IMR-90 (cell line): Measurements from ENCODE around the gene PEX16. TPM values are rescaled to one million over a fixed set of nuclear protein-coding genes. Genes with fewer than 3 reads are reported as not detected.

Source experiments
- ATAC-seq: fragments of 200-7000 bp; cut with Tn5 transposase; 2 replicates; pipeline ENCODE4 v1.9.1; 2020; ENCODE audit warnings: low read depth, mild to moderate bottlenecking, moderate library complexity
- BruUV-seq: library from RNA; stranded (reverse); fragments of 400-500 nt; replicated peaks from 2 replicates; lab custom pipeline; 2021; lab: Mats Ljungman, UMichigan
- CTCF ChIA-PET: fragments of 300-600 bp; formaldehyde crosslinking; extraction: SDS; loops from one replicate; lab custom pipeline; 2021; ENCODE audit warnings: antibody characterized with exemption; lab: Yijun Ruan, JAX
- POLR2A ChIA-PET: fragments of 300-600 bp; sonication (Branson Sonifier 250); formaldehyde crosslinking; loops from one replicate; lab custom pipeline; 2022; ENCODE audit warnings: antibody characterized with exemption; ENCODE audit not compliant: unreplicated experiment; lab: Charles Lee
- DNase-seq: peaks from one replicate; pipeline ENCODE4 v3.0.0; 2013
- H2AFZ ChIP-seq: replicated peaks from 2 replicates; pipeline ENCODE3; 2013; ENCODE audit warnings: low read length, mild to moderate bottlenecking; ENCODE audit not compliant: poor library complexity
- H2AK5ac ChIP-seq: 2 replicates; pipeline ENCODE4 v1.6.1; 2013; ENCODE audit warnings: low read depth, low read length, inconsistent platforms
- H2AK9ac ChIP-seq: replicated peaks from 2 replicates; pipeline ENCODE3; 2013; ENCODE audit warnings: mild to moderate bottlenecking, low read depth, low read length, moderate library complexity; ENCODE audit not compliant: poor library complexity
- H2BK120ac ChIP-seq: 2 replicates; pipeline ENCODE4 v1.6.1; 2013; ENCODE audit warnings: low read depth, low read length, inconsistent platforms
- H2BK15ac ChIP-seq: 3 replicates; pipeline ENCODE4 v1.6.1; 2013; ENCODE audit warnings: low read depth, low read length, inconsistent platforms
- H2BK20ac ChIP-seq: 2 replicates; pipeline ENCODE4 v1.6.1; 2013; ENCODE audit warnings: low read depth, mild to moderate bottlenecking, inconsistent platforms, low read length, moderate library complexity
- H2BK5ac ChIP-seq: 2 replicates; pipeline ENCODE4 v1.6.1; 2013; ENCODE audit warnings: mild to moderate bottlenecking, low read depth, low read length, inconsistent platforms; ENCODE audit not compliant: poor library complexity, severe bottlenecking
- H3K14ac ChIP-seq: replicated peaks from 2 replicates; pipeline ENCODE4 v1.6.1; 2013; ENCODE audit warnings: low read depth, low read length, inconsistent platforms
- H3K18ac ChIP-seq: 2 replicates; pipeline ENCODE4 v1.6.1; 2013; ENCODE audit warnings: low read depth, low read length, control low read depth
- H3K23ac ChIP-seq: 2 replicates; pipeline ENCODE4 v1.6.1; 2013; ENCODE audit warnings: low read depth, low read length, inconsistent platforms
- H3K27ac ChIP-seq: 2 replicates; pipeline ENCODE4 v1.5.1; 2013; ENCODE audit warnings: mild to moderate bottlenecking, control low read depth, low read length; ENCODE audit not compliant: insufficient read depth
- H3K27me3 ChIP-seq: 2 replicates; pipeline ENCODE4 v1.6.1; 2013; ENCODE audit warnings: low read length; ENCODE audit not compliant: control insufficient read depth, insufficient read depth
- H3K36me3 ChIP-seq: 2 replicates; pipeline ENCODE4 v1.6.1; 2013; ENCODE audit warnings: low read length, mixed read lengths; ENCODE audit not compliant: control insufficient read depth, insufficient read depth
- H3K4ac ChIP-seq: 2 replicates; pipeline ENCODE4 v1.6.1; 2013; ENCODE audit warnings: low read depth, low read length, inconsistent platforms
- H3K4me1 ChIP-seq: 2 replicates; pipeline ENCODE4 v1.6.1; 2013; ENCODE audit warnings: low read length, mixed read lengths; ENCODE audit not compliant: control insufficient read depth, insufficient read depth
- H3K4me2 ChIP-seq: 2 replicates; pipeline ENCODE4 v1.6.1; 2013; ENCODE audit warnings: low read depth, mild to moderate bottlenecking, control low read depth, low read length, moderate library complexity
- H3K4me3 ChIP-seq: 2 replicates; pipeline ENCODE4 v1.5.1; 2013; ENCODE audit warnings: low read depth, mild to moderate bottlenecking, control low read depth, low read length, moderate library complexity; ENCODE audit not compliant: insufficient read depth
- H3K56ac ChIP-seq: 2 replicates; pipeline ENCODE4 v1.6.1; 2013; ENCODE audit warnings: low read length, inconsistent platforms; ENCODE audit not compliant: insufficient read depth; ENCODE audit errors: extremely low read depth
- H3K79me1 ChIP-seq, 2 experiments: 2 replicates each; pipeline ENCODE4 v1.6.1; 2013; ENCODE audit warnings: low read length in 2 of 2, inconsistent platforms in 1 of 2, low read depth in 1 of 2
- H3K9ac ChIP-seq: 2 replicates; pipeline ENCODE4 v1.6.1; 2013; ENCODE audit warnings: low read depth, low read length, control low read depth
- H3K9me1 ChIP-seq: 2 replicates; pipeline ENCODE4 v1.6.1; 2013; ENCODE audit warnings: low read length, inconsistent platforms; ENCODE audit not compliant: insufficient read depth
- H3K9me3 ChIP-seq: 2 replicates; pipeline ENCODE4 v1.6.1; 2013; ENCODE audit warnings: low read length; ENCODE audit not compliant: control insufficient read depth, insufficient read depth
- H4K20me1 ChIP-seq: 2 replicates; pipeline ENCODE4 v1.6.1; 2013; ENCODE audit warnings: low read length, inconsistent platforms; ENCODE audit not compliant: insufficient read depth
- H4K5ac ChIP-seq: 2 replicates; pipeline ENCODE4 v1.6.1; 2013; ENCODE audit warnings: mild to moderate bottlenecking, low read depth, low read length, control low read depth
- H4K8ac ChIP-seq, 2 experiments: 2 replicates each; pipeline ENCODE4 v1.6.1; 2013; ENCODE audit warnings: low read depth in 2 of 2, low read length in 2 of 2, control low read depth in 1 of 2, inconsistent platforms in 1 of 2
- H4K91ac ChIP-seq: 2 replicates; pipeline ENCODE4 v1.6.1; 2013; ENCODE audit warnings: low read depth, low read length, inconsistent platforms; ENCODE audit not compliant: insufficient read depth
- CEBPB ChIP-seq: IDR thresholded peaks from 2 replicates; pipeline ENCODE4 v1.6.1; 2012; ENCODE audit warnings: low read depth, low read length, improper control_type of control experiment
- ELK1 ChIP-seq: fragments of 150-350 bp; IDR thresholded peaks from 2 replicates; pipeline ENCODE4 v1.6.1; 2016; ENCODE audit warnings: low read depth, mild to moderate bottlenecking, low read length, moderate library complexity, borderline replicate concordance
- FOS ChIP-seq: fragments of 150-350 bp; IDR thresholded peaks from 2 replicates; pipeline ENCODE4 v1.6.1; 2016; ENCODE audit warnings: low read depth, low read length
- MAFK ChIP-seq: IDR thresholded peaks from 2 replicates; pipeline ENCODE4 v1.6.1; 2012; ENCODE audit warnings: low read depth, low read length, improper control_type of control experiment
- MAZ ChIP-seq: IDR thresholded peaks from 2 replicates; pipeline ENCODE4 v1.6.1; 2012; ENCODE audit warnings: low read depth, mild to moderate bottlenecking, low read length, improper control_type of control experiment, moderate library complexity, borderline replicate concordance
- MXI1 ChIP-seq: IDR thresholded peaks from 2 replicates; pipeline ENCODE4 v1.6.1; 2012; ENCODE audit warnings: low read depth, mild to moderate bottlenecking, low read length, moderate library complexity, borderline replicate concordance
- POLR2A ChIP-seq: IDR thresholded peaks from 2 replicates; pipeline ENCODE4 v1.6.1; 2012; ENCODE audit warnings: mild to moderate bottlenecking, low read depth, low read length
- RCOR1 ChIP-seq: IDR thresholded peaks from 2 replicates; pipeline ENCODE4 v1.6.1; 2012; ENCODE audit warnings: mild to moderate bottlenecking, low read length, improper control_type of control experiment; ENCODE audit not compliant: insufficient replicate concordance
- WGBS, 2 experiments: methylation state at CpG; one replicate each; pipeline versions ENCODE4 v1.1.5 to v1.1.7; 2013; ENCODE audit warnings: missing lambda C conversion rate in 2 of 2; ENCODE audit not compliant: insufficient read length in 1 of 2; ENCODE audit errors: extremely low coverage in 2 of 2; 5-methylcytosine and 5-hydroxymethylcytosine counted together
- dilution Hi-C: fragments of 300-500 bp; cut with HindIII; formaldehyde crosslinking; loops from one replicate; pipeline ENCODE4 v1.14.3; 2018; ENCODE audit warnings: low sequenced_read_pairs; ENCODE audit not compliant: unreplicated experiment
- in situ Hi-C: fragments of 300-500 bp; cut with MboI; formaldehyde crosslinking; loops from 3 replicates; pipeline ENCODE4 v1.14.3; 2019; ENCODE audit warnings: low sequenced_read_pairs, inconsistent platforms, mixed read lengths
- intact Hi-C: fragments of 100-400 bp; cut with micrococcal nuclease; formaldehyde crosslinking; loops from 2 replicates; pipeline ENCODE4 v1.10.0; 2022
- polyA plus RNA-seq, 3 experiments: library from polyadenylated mRNA; depleted of rRNA; stranded (reverse); fragments of >200 nt; gene quantifications; 2 replicates each; pipeline ENCODE4 v1.2.3, GENCODE V29; 2012; ENCODE audit warnings: low replicate concordance in 1 of 3
- total RNA-seq: library from RNA; depleted of rRNA; stranded (reverse); fragments of >200 nt; gene quantifications from 2 replicates; pipeline ENCODE4 v1.2.3, GENCODE V29; 2012
- TF ChIP-seq, protein P1 (sequence below): conservative IDR thresholded peaks from 2 replicates; pipeline ENCODE4 v1.5.1; 2012; ENCODE audit warnings: mild to moderate bottlenecking, low read depth, low read length, improper control_type of control experiment

Gene PEX16
- total and polyA plus RNA-seq, 2 of the 4 experiments (the other 2 are of a cell fraction): 17.9 to 23.3 TPM

DNA sequence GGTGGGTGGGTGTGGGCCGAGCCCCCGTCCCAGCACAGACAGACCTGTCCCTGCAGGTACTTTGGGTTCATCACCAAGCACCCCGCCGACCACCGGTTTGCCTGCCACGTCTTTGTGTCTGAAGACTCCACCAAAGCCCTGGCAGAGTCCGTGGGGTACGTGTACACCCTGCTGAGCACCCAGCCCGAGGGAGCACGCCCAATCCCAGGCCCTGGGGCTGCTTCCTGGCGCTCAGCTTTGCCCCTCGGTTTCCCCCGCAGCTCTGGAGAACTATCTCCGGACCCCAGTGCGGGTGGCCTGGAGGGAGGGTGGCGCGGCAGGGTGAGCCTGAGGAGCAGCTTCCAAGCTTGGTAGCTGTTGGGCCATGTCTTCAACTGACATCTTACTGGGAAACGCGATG lies 12.6 kb downstream of the PEX16 start:
- Histone ChIP-seq H3K9me3 (no peaks in the 10 kb centered on the region), H4K8ac (no peak overlapping the region), H3K14ac (no peak overlapping the region), H3K27me3 (no peaks in the 10 kb centered on the region), H2BK15ac (no peak overlapping the region), H3K4me3 (no peak overlapping the region), H4K20me1 (peaks cover 14% of the 10 kb centered on the region; the same call in 1 of the 2 replicates), H3K9me1 (no peaks in the 10 kb centered on the region), H2AK9ac (no peak overlapping the region), H2AFZ (no peak overlapping the region), H3K4me2 (no peak overlapping the region), H2BK120ac (no peak overlapping the region), H3K4ac (no peak overlapping the region), H3K36me3 (peaks cover 19% of the 10 kb centered on the region), H2BK20ac (no peak overlapping the region), H4K91ac (no peak overlapping the region), H2AK5ac (no peak overlapping the region), H3K23ac (no peak overlapping the region), H3K27ac (no peak overlapping the region), H4K5ac (no peak overlapping the region), H3K56ac (no peak overlapping the region), H3K4me1 (peaks cover 7% of the 10 kb centered on the region; the same call in 1 of the 2 replicates), H3K79me1 (peaks cover 0 to 4% of the 10 kb centered on the region in 2 experiments; a peak in 1 of 4 replicates), H2BK5ac (no peak overlapping the region), H3K18ac (no peak overlapping the region), H3K9ac (no peak overlapping the region)
- dilution Hi-C loops: no loop called here
- DNase-seq (no peak), ATAC-seq (no peak)
- ChIA-PET POLR2A (no interaction called here), CTCF (no interaction called here)
- intact Hi-C loops: no loop called here
- WGBS, 2 experiments: 93% methylated on average over 10 of the region's 19 CpGs; no CpG with 5 or more reads in 1 of the 2 experiments
- in situ Hi-C loops: no loop called here
- no TSS peak for BruUV-seq
- no peak for TF ChIP-seq ELK1
- no peak for TF ChIP-seq RCOR1
- no peak for TF ChIP-seq POLR2A
- no peak for TF ChIP-seq MAFK
- no peak for TF ChIP-seq MAZ
- TF ChIP-seq FOS: no peak
- no peak for TF ChIP-seq MXI1
- no peak for TF ChIP-seq CEBPB
- TF ChIP-seq, protein P1, sequence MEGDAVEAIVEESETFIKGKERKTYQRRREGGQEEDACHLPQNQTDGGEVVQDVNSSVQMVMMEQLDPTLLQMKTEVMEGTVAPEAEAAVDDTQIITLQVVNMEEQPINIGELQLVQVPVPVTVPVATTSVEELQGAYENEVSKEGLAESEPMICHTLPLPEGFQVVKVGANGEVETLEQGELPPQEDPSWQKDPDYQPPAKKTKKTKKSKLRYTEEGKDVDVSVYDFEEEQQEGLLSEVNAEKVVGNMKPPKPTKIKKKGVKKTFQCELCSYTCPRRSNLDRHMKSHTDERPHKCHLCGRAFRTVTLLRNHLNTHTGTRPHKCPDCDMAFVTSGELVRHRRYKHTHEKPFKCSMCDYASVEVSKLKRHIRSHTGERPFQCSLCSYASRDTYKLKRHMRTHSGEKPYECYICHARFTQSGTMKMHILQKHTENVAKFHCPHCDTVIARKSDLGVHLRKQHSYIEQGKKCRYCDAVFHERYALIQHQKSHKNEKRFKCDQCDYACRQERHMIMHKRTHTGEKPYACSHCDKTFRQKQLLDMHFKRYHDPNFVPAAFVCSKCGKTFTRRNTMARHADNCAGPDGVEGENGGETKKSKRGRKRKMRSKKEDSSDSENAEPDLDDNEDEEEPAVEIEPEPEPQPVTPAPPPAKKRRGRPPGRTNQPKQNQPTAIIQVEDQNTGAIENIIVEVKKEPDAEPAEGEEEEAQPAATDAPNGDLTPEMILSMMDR: no peak
